Erythroblast (primary cell): ENCODE results near the gene PAQR9.
"Not testable (repeated sequence)": the region's sequence is repeated elsewhere in the genome, so short reads cannot be mapped to it uniquely, and the experiment has no call there.

ENCODE experiments used
- DNase-seq, 2 experiments: peaks; one replicate each; lab custom pipeline; 2025; lab: John Stamatoyannopoulos, UW
- GATA1 ChIP-seq: IDR thresholded peaks from 2 replicates; pipeline ENCODE4 v1.6.1; 2011; ENCODE audit warnings: low read depth, mild to moderate bottlenecking, control low read depth, low read length, moderate library complexity
- POLR2A ChIP-seq: IDR thresholded peaks from 2 replicates; pipeline ENCODE4 v1.6.1; 2011; ENCODE audit warnings: mild to moderate bottlenecking, low read length

Gene PAQR9

GRCh38 chr3:142992323-142992722, 28.8 kb upstream of the PAQR9 start:
- TF ChIP-seq GATA1 (no peak), POLR2A (no peak)
- DNase-seq, result no peak

- TF ChIP-seq GATA1, result no peak
- TF ChIP-seq POLR2A, result no peak
- DNase-seq, result no peak
Measured at GRCh38 chr3:142990721-142991120, 27.2 kb upstream of the PAQR9 start.

GRCh38 chr3:142988826-142989225, 25.4 kb upstream of the PAQR9 start:
- DNase-seq, result not testable (repeated sequence)

GRCh38 chr3:142988221-142988620, 24.7 kb upstream of the PAQR9 start:
- not testable (repeated sequence) for DNase-seq

GRCh38 chr3:142987707-142988106, 24.2 kb upstream of the PAQR9 start:
- peak in 1 of 2 experiments; percentile 44 for DNase-seq
- TF ChIP-seq POLR2A (no peak), GATA1 (no peak)

GRCh38 chr3:142987080-142987700, 23.7 kb upstream of the PAQR9 start:
- DNase-seq, result peak; percentile 68 to 78

GRCh38 chr3:142984255-142984654, 20.8 kb upstream of the PAQR9 start:
- TF ChIP-seq GATA1 (no peak), POLR2A (no peak)
- DNase-seq, result no peak

More at GRCh38 chr3:142987080-142987700, 23.7 kb upstream of the PAQR9 start:
- TF ChIP-seq POLR2A (no peak), GATA1 (no peak)

- no peak for DNase-seq
- TF ChIP-seq POLR2A, result no peak
- no peak for TF ChIP-seq GATA1
Measured at GRCh38 chr3:142983318-142983717, 19.8 kb upstream of the PAQR9 start.

GRCh38 chr3:142982038-142982773, 18.7 kb upstream of the PAQR9 start:
- TF ChIP-seq POLR2A (no peak), GATA1 (no peak)
- peak; percentile 26 to 27 for DNase-seq

- TF ChIP-seq GATA1, result no peak
- no peak for TF ChIP-seq POLR2A
- DNase-seq, result peak; percentile 24 to 60
Measured at GRCh38 chr3:142981108-142981507, 17.6 kb upstream of the PAQR9 start.

GRCh38 chr3:142977399-142977728, 13.9 kb upstream of the PAQR9 start:
- TF ChIP-seq POLR2A (no peak), GATA1 (no peak)
- DNase-seq, result peak; percentile 87 to 89

- DNase-seq, result peak; percentile 96 to 99
- peak; percentile 69 for TF ChIP-seq GATA1
- TF ChIP-seq POLR2A, result peak; percentile 57
Measured at GRCh38 chr3:142976621-142977398, 13.3 kb upstream of the PAQR9 start.

GRCh38 chr3:142975316-142975995, 12.0 kb upstream of the PAQR9 start:
- DNase-seq, result peak in 1 of 2 experiments; percentile 44
- TF ChIP-seq GATA1 (no peak), POLR2A (no peak)
